HL-60 (cell line): ENCODE results near the gene LRRTM4.

Source experiments
- CTCF ChIP-seq: IDR thresholded peaks from one replicate; pipeline ENCODE4 v1.5.1; 2011; ENCODE audit warnings: low read length, control low read depth, inconsistent platforms; ENCODE audit not compliant: insufficient read depth
- GABPA ChIP-seq: IDR thresholded peaks from 2 replicates; pipeline ENCODE4 v1.6.1; 2012; ENCODE audit warnings: low read depth
- POLR2AphosphoS5 ChIP-seq: IDR thresholded peaks from 2 replicates; pipeline ENCODE4 v1.6.1; 2012; ENCODE audit warnings: low read depth
- REST ChIP-seq: IDR thresholded peaks from 2 replicates; pipeline ENCODE4 v1.6.1; 2012; ENCODE audit warnings: low read depth; ENCODE audit not compliant: insufficient replicate concordance
- SPI1 ChIP-seq: IDR thresholded peaks from 2 replicates; pipeline ENCODE4 v1.6.1; 2012; ENCODE audit warnings: low read depth, mild to moderate bottlenecking, borderline replicate concordance

GRCh38 chr2:76998152-76998551 lies 524.0 kb downstream of the LRRTM4 start:
- TF ChIP-seq CTCF (no peak), POLR2AphosphoS5 (no peak), SPI1 (no peak), REST (no peak), GABPA (no peak)
